ENCODE data around the gene CHST15.

Gene CHST15

GRCh38 chr10:123999261-123999660 is 94.1 kb downstream of the CHST15 start:
- Mint-ChIP-seq H3K4me1 (peaks cover 24 to 39% of the 10 kb centered on the region in 2 donors), H3K4me3 (no peak overlapping the region), H3K27me3 (peaks cover 9 to 12% of the 10 kb centered on the region in 2 donors), H3K27ac (no peak overlapping the region), H3K36me3 (no peaks in the 10 kb centered on the region), H3K9me3 (no peaks in the 10 kb centered on the region)
- ATAC-seq (replicated peaks) (no peak), DNase-seq (no peak)

GRCh38 chr10:123998197-123999141 is 94.9 kb downstream of the CHST15 start:
- H3K27ac Mint-ChIP-seq = no peak overlapping the region
- H3K4me1 Mint-ChIP-seq = peaks cover 28 to 47% of the 10 kb centered on the region in 2 donors
- no peak overlapping the region for H3K4me3 Mint-ChIP-seq

DNA sequence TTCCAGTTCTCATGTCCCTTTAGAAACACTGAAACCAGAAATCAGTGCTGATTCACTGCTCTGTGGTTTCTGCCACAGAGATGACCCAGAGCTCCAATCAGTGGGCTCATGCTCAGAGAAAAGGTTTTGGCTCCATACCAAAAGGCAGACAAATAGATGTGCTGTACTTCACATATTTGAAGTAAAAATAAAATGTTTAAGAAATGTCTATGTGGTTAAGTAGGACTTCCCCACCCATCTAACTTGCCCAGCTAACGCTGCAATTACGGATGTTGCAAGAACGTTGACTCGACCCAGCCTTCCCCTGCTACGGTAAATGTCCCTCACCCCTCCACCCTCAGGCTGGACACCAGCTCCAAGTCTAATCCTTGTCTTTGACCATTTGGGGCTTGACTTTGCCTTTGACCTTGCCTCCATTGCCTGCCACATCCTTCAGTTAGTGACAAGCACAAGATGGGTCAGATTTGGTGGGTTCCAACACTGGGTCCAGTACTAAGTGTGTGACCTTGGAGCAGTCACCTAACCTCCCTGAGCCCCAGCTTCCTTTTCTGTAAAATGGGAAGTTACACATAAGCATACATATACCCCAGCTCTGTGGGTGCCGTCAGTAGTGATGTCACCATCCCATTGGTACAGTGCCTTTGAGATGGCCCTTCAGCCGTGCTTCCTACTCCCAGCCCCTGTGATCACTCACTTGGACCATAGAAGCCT is 95.8 kb downstream of the CHST15 start:
- Mint-ChIP-seq H3K27me3 (peaks cover 24 to 28% of the 10 kb centered on the region in 2 donors), H3K4me1 (peaks cover 28 to 47% of the 10 kb centered on the region in 2 donors), H3K4me3 (no peak overlapping the region), H3K9me3 (no peaks in the 10 kb centered on the region), H3K36me3 (no peaks in the 10 kb centered on the region), H3K27ac (peak overlapping the region; percentile 59)
- DNase-seq (no peak), ATAC-seq (replicated peaks) (peak; percentile 38 to 56)

More at GRCh38 chr10:123998197-123999141, 94.9 kb downstream of the CHST15 start:
- DNase-seq = no peak
- H3K9me3 Mint-ChIP-seq = no peaks in the 10 kb centered on the region
- H3K27me3 Mint-ChIP-seq = peaks cover 17 to 20% of the 10 kb centered on the region in 2 donors
- H3K36me3 Mint-ChIP-seq = no peaks in the 10 kb centered on the region
- no peak for ATAC-seq (replicated peaks)

DNA sequence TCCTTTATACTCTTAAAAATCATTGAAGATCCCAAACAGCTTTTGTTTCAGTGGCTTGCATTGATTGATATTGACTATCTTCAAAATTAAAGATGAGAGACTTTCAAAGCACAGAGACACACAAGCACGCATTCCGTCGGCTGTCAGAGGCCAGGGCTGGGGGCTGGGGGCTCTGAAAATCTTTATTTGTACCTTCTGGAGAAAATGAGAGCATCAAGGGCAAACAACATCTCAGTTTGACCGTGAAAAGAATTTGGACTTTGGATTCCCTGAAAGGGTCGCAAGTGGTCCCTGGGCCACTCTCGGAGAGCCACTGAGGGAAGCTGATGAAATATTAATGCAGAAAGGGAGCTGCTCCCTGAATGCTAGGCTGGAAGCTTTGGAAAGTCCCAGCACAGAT is 96.4 kb downstream of the CHST15 start:
- ATAC-seq (replicated peaks) (no peak), DNase-seq (no peak)
- Mint-ChIP-seq H3K4me1 (peaks cover 28 to 47% of the 10 kb centered on the region in 2 donors), H3K36me3 (no peaks in the 10 kb centered on the region), H3K4me3 (no peak overlapping the region), H3K9me3 (no peaks in the 10 kb centered on the region), H3K27ac (no peak overlapping the region), H3K27me3 (peaks cover 30 to 34% of the 10 kb centered on the region in 2 donors)

- Mint-ChIP-seq H3K27me3 (peaks cover 33 to 41% of the 10 kb centered on the region in 2 donors), H3K4me1 (peaks cover 28 to 49% of the 10 kb centered on the region in 2 donors), H3K4me3 (no peak overlapping the region), H3K9me3 (no peaks in the 10 kb centered on the region), H3K27ac (no peak overlapping the region), H3K36me3 (no peaks in the 10 kb centered on the region)
- ATAC-seq (replicated peaks) (no peak), DNase-seq (no peak)
Measured at GRCh38 chr10:123996302-123996701, 97.1 kb downstream of the CHST15 start.

DNA sequence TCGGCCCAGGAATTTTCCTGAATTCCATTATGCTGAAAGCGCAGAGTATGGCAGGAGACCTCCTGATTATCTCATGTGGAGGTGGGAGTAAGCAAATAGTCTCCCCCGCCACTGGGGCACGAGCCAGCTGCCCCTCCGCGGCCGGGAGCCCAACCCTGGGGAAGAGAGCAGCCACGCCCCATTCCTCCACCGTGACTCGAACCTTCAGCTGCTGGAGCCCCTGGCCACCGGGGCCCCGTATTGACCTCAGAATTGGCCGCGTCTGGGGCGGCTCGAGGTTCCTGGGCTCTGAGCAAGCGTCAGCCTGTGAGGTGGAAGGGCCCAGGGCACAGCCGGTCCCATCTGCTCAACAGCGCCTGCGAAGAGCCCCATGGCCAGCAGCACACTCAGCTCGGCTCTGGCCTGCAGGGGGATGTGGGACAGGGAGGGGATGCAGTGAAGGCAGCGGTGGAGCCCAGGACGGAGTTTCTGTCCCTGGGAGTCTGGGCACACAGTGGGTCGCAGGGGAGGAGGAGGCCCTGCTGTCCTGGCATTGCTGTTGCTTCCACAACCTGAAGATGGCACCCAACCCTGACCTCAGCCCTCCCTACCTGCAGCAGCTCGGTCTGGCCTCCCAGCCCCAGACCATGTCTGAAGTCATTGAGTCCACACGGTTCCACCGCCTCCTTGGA is 97.8 kb downstream of the CHST15 start:
- H3K9me3 Mint-ChIP-seq = no peaks in the 10 kb centered on the region
- DNase-seq = peak; percentile 35
- no peak overlapping the region for H3K27ac Mint-ChIP-seq
- H3K4me3 Mint-ChIP-seq = peak overlapping the region; percentile 64 to 79
- H3K4me1 Mint-ChIP-seq = peaks cover 31 to 53% of the 10 kb centered on the region in 2 donors
- H3K36me3 Mint-ChIP-seq = peaks cover 0 to 5% of the 10 kb centered on the region in 2 donors
- ATAC-seq (replicated peaks) = peak; percentile 71 to 78
- H3K27me3 Mint-ChIP-seq = peaks cover 40 to 48% of the 10 kb centered on the region in 2 donors

GRCh38 chr10:123995082-123995460 is 98.3 kb downstream of the CHST15 start:
- ATAC-seq (replicated peaks) = no peak
- Mint-ChIP-seq H3K4me3 (peak overlapping the region; percentile 64 to 79), H3K36me3 (peaks cover 0 to 7% of the 10 kb centered on the region in 2 donors), H3K4me1 (peaks cover 31 to 53% of the 10 kb centered on the region in 2 donors), H3K27ac (no peak overlapping the region), H3K27me3 (peaks cover 46 to 54% of the 10 kb centered on the region in 2 donors), H3K9me3 (no peaks in the 10 kb centered on the region)
- no peak for DNase-seq

DNA sequence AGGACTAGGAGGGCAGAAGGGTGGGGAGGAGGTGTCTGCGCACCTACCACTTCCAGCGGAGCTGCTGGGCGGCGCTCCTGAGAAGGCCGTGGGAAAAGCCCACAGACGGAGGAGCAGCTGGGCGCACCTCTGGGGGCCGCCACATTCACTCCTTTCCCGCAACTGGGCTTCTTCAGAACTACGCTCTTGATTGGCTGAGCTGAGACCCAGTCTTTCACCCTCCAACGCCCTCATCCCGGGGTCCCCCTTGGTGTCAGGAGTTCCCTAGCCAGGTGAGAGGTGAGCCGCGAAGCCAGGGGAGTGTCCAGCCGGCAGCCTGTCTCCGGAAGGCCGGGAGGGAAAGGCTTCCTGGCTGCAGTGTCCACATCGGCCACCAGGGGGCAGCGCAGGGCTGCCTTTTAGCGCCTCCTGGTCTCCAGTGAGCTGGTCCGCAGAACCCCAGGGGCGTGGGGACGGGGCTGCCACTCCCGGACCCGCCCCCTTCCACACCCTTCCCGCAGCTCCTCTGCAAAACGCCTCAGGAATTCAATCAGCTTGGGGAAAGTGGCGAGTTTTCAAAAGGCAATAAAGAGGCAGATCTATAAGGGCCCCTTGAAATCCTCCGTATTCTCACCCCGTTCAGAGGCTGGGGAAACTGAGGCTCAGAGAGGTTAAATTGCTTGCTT is 98.8 kb downstream of the CHST15 start:
- H3K27ac Mint-ChIP-seq = no peak overlapping the region
- H3K9me3 Mint-ChIP-seq = no peaks in the 10 kb centered on the region
- H3K4me3 Mint-ChIP-seq = peak overlapping the region; percentile 64 to 79
- peaks cover 0 to 7% of the 10 kb centered on the region in 2 donors for H3K36me3 Mint-ChIP-seq
- ATAC-seq (replicated peaks) (peak; percentile 74 to 75), DNase-seq (peak; percentile 68)
- peaks cover 29 to 53% of the 10 kb centered on the region in 2 donors for H3K4me1 Mint-ChIP-seq
- peaks cover 51 to 59% of the 10 kb centered on the region in 2 donors for H3K27me3 Mint-ChIP-seq

- DNase-seq (no peak), ATAC-seq (replicated peaks) (peak in 1 of 2 donors; percentile 3)
- Mint-ChIP-seq H3K27me3 (peaks cover 58 to 65% of the 10 kb centered on the region in 2 donors), H3K4me3 (peak overlapping the region; percentile 7 to 79), H3K4me1 (peaks cover 31 to 53% of the 10 kb centered on the region in 2 donors), H3K36me3 (peaks cover 0 to 7% of the 10 kb centered on the region in 2 donors), H3K9me3 (peaks cover 3 to 4% of the 10 kb centered on the region in 2 donors), H3K27ac (peak overlapping the region; percentile 32)
Measured at GRCh38 chr10:123993534-123994416, 99.6 kb downstream of the CHST15 start.

DNA sequence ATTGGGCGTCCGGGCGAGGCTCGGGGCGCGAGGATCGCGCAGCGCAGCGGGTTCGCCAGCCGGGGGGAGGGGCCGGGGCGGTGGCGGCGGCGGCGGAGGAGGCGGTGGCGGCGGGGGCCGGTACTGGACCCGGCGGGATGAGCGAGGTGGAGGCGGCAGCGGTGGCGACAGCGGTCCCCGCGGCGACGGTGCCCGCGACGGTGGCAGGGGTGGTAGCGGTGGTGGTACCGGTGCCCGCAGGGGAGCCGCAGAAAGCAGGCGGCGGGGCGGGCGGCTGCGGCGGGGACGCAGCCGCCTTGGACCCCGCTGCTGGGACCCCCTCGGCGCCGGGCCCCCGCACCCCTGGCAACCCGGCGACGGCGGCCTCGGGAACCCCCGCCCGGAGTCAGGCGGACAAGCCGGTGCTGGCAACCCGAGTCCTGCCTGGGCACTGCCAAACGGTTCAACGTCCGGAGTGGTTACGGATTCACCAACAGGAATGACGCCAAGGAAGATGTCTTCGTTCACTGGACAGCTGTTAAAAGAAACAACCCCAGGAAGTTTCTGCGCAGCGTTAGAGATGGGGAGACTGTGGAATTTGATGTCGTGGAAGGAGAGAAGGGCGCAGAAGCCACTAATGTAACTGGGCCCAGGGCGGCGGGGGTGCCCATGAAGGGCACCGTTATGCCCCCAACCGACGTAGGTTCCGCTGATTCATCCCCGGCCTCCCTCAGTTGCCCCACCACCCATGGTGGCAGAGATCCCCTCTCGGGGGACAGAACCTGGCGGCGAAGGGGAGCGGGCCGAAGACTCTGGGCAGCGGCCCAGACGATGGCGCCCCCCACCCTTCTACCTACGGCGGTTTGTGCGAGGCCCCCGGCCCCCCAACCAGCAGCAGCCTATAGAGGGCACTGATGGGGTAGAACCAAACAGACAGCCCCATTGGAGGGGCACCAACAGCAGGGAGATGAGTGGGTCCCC is 101.5 kb downstream of the CHST15 start:
- Mint-ChIP-seq H3K4me1 (peaks cover 25 to 38% of the 10 kb centered on the region in 2 donors), H3K4me3 (peak overlapping the region; percentile 54 to 58), H3K27ac (no peak overlapping the region), H3K36me3 (peaks cover 0 to 7% of the 10 kb centered on the region in 2 donors), H3K27me3 (peaks cover 67 to 76% of the 10 kb centered on the region in 2 donors), H3K9me3 (peaks cover 5 to 8% of the 10 kb centered on the region in 2 donors)
- no peak for DNase-seq
- no peak for ATAC-seq (replicated peaks)

DNA sequence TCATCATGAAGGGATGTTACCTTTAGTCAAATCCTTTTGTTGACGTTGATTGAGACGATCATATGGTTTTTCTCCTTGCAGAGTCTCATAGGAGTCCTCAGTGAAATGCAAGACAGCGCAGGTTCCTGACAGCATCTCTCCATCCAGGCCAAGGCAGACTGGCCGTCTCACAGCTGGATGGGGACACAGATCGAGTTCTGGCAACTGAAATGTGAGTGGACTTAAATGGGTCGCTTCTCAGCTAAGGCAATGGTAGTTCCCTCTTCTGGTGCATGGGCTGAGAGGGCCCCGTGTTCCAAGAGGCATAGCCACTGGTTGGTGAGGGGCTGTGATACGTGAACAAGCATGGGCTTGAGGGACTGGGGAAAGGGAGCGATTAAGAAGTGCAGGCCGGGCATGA is 102.5 kb downstream of the CHST15 start:
- H3K27ac Mint-ChIP-seq = peak overlapping the region; percentile 53
- peaks cover 23 to 30% of the 10 kb centered on the region in 2 donors for H3K4me1 Mint-ChIP-seq

GRCh38 chr10:123988694-123989093 is 104.7 kb downstream of the CHST15 start:
- H3K4me3 Mint-ChIP-seq = no peak overlapping the region
- DNase-seq (no peak), ATAC-seq (replicated peaks) (peak; percentile 42 to 53)
- H3K9me3 Mint-ChIP-seq = peaks cover 6 to 13% of the 10 kb centered on the region in 2 donors
- peaks cover 67 to 81% of the 10 kb centered on the region in 2 donors for H3K27me3 Mint-ChIP-seq
- H3K4me1 Mint-ChIP-seq = peaks cover 6 to 9% of the 10 kb centered on the region in 2 donors
- peaks cover 0 to 7% of the 10 kb centered on the region in 2 donors for H3K36me3 Mint-ChIP-seq
- H3K27ac Mint-ChIP-seq = no peak overlapping the region

More for the DNA sequence above, 102.5 kb downstream of the CHST15 start:
- ATAC-seq (replicated peaks) (no peak), DNase-seq (no peak)
- Mint-ChIP-seq H3K36me3 (peaks cover 0 to 7% of the 10 kb centered on the region in 2 donors), H3K9me3 (peaks cover 5 to 8% of the 10 kb centered on the region in 2 donors), H3K27me3 (peaks cover 72 to 84% of the 10 kb centered on the region in 2 donors), H3K4me3 (peak overlapping the region; percentile 21 to 58)
